Activated CD8-positive, alpha-beta memory T cell treated with anti-CD3 and anti-CD28 coated beads, Interleukin-2, amount 50 U/mL, for 24 hours (primary cell): ENCODE results near the gene LRRC45.
"Not testable (repeated sequence)": the region's sequence is repeated elsewhere in the genome, so short reads cannot be mapped to it uniquely, and the experiment has no call there.

ENCODE experiments used
- DNase-seq: peaks from one replicate; pipeline ENCODE4 v3.0.0-alpha.2; 2020; ENCODE audit errors: extremely low read depth

Gene LRRC45

DNA sequence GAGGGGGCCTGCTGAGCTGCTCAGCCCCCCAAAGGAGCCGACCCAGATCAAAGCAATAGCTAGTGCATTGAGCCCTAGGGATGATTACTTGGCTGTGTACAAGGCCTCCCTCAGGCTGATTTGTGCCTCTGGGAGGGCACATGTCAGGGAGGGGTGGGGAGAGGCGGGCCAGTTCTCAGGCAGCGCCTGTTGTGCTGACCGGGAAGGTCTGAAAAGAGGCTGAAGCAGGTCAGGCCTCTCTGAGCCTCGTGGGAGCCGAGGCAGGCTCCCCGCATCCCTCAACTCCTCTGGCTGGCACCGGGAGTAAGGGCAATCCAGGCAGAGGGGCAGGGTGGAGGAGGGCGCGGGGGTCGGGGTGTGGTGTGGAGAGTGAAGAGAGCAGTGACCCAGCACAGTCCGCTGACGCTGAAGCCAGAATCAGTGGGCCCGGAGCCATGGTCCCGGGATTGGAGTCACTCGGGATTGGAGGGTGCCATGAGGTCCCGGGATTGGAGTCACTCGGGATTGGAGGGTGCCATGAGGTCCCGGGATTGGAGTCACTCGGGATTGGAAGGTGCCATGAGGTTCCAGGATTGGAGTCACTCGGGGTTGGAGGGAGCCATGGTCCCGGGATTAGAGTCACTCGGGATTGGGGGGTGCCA, 11.4 kb downstream of the LRRC45 start:
- no peak for DNase-seq

GRCh38 chr17:82035488-82035887, 12.4 kb downstream of the LRRC45 start:
- no peak for DNase-seq

DNA sequence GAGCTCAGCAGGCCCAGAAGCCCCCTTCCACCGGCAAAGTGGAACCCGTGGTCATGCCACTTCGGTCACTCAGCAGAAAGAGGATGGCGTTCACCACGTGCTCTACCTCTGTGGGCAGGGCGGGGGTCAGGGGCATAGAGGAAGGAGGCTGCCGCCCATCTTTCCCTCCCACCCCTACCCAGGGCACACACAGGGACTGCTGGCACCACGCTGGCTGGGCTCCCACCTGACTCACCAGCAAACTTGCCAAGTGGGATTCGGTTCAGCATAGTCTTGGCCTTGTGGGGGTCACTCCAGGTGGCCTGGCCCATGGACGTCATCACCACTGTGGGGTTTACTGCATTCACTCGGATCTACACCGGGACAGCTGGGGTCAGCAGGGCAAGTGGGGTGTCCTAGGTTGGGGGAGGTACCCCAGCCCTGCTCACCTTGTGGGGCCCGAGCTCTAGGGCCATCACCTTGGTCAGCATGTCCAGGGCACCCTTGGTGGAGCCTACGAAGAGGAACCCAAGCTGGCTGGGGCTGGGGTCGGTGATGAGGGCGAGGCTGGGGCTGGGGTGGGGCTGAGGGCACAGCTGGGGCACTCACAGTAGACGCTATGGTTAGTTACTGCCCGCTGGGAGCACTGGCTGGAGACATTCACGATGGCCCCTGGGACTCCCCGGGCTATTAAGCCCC, 13.0 kb downstream of the LRRC45 start:
- DNase-seq: no peak

DNA sequence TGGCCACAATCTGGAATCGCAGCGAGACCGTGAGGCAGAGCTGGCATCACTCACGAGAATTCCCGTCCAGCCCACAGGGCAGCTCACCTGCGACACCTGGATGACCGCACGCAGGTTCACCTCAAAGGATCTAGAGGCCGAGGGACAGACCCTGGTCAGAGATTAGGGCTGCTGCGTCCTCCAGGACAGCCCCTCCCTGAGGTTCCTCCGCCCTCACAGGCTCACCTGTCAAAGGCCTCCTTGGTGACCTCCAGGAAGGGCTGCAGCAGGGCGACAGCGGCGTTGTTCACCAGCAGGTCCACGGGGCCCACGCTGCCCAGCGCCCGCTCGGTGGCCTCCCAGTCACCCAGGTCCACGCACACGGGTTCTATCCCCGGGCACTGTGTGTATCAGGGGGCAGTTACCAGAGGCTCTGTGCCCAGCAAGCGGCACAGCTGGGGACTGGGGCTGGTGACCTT, 13.6 kb downstream of the LRRC45 start:
- DNase-seq: no peak

GRCh38 chr17:82037092-82037888, 14.2 kb downstream of the LRRC45 start, which contains the start of gene DCXR:
TSS of gene DCXR (minus strand) at chr17:82037697. CDS start at chr17:82037682, 15 bp downstream.
- peak; percentile 88 for DNase-seq

GRCh38 chr17:82037889-82038195, 14.7 kb downstream of the LRRC45 start:
- no peak for DNase-seq

DNA sequence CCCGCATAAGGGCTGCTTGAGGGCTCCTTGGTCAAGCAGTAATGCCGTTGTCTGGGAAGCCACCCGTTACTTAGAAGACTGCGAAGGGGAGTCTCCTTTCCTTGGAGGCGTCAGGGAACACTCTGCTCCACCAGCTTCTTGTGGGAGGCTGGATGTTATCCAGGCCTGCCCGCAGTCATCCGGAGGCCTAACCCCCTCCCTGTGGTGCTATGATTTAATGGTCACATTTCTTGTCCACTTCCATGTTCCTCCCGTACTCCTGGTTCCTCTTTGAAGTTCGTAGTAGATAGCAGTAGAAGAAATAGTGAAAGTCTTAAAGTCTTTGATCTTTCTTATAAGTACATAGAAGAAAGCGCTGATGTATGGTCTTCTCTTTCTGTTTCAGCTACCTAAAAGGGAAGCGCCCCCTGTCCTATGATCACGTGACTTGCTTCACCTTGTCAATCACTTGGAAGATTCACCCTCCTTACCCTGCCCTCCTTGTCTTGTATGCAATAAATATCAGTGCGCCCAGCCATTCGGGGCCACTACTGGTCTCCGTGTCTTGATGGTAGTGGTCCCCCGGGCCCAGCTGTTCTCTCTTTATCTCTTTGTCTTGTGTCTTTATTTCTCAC, 15.8 kb downstream of the LRRC45 start:
- not testable (repeated sequence) for DNase-seq

GRCh38 chr17:82039695-82040299, 16.7 kb downstream of the LRRC45 start:
- no peak for DNase-seq

- no peak for DNase-seq
Measured at GRCh38 chr17:82041144-82041814, 18.2 kb downstream of the LRRC45 start.

- DNase-seq: no peak
Measured at GRCh38 chr17:82042649-82043048, 19.5 kb downstream of the LRRC45 start.

- no peak for DNase-seq
Measured at GRCh38 chr17:82043507-82043906, 20.4 kb downstream of the LRRC45 start.

DNA sequence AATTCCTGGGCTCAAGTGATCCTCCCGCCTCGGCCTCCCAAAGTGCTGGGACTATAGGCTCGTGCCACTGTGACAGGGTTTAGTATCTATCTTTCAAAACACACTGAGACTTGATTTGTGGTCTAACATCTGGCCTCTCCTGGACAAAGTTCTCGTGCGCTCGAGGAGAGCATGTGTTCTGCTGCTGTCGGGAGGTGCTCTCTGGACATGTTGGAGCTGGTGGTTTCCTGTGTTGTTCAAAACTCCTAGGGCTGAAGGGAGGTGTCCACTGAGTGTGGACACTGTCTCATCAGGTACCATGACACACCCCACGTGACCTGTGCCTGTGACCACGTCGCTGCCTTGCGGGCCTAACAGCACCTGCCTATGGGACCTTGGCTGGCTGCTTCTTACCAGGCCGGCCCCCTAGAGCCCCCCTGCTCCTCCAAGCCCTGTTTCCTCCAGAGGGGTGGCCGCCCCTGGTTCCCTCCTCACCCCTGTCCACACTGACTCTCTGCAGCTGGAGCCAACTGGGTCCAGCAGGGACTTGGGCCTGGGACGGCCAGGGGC, 22.9 kb downstream of the LRRC45 start:
- no peak for DNase-seq

DNA sequence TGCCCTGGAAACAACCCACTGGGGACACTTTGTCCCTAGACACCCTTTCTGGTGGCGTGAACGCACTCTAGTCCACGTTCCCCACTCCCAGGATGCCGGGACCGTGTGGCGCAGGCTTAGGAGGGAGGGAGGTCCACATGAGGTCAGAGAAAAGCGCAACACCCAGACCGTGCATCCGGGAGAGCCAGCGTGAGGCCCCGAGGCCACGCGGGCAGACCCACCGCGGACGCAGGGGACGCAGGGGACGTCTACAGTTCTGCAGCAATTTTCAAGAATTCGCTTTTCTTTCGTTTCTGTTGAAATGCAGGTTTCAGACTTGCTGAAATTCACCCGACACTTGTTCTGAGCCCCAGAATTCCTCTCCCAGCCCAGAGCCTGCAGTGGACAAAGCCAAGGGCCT, 23.8 kb downstream of the LRRC45 start:
- DNase-seq: no peak

- no peak for DNase-seq
Measured at GRCh38 chr17:82047379-82047778, 24.3 kb downstream of the LRRC45 start.

- DNase-seq: no peak
Measured at GRCh38 chr17:82047914-82048570, 24.9 kb downstream of the LRRC45 start.

DNA sequence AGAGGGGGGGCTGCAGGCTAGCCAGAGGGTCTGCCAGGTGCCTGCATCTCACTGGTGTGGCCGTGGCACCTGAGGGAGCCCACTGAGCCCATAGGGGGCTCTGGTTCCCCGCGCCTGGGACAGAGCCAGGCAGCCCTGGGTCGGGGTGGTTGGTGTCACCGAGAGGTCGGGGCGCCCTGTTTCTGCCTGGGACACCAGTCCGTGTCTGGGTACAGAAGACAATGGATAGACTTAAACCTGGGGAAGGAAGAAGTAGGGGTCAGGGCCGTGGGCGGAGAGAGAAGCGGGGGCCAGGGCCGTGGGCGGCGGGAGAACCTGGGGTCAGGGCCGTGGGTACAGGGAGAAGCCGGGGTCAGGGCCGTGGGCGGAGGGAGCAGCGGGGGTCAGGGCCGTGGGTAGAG, 25.5 kb downstream of the LRRC45 start:
- DNase-seq: no peak

DNA sequence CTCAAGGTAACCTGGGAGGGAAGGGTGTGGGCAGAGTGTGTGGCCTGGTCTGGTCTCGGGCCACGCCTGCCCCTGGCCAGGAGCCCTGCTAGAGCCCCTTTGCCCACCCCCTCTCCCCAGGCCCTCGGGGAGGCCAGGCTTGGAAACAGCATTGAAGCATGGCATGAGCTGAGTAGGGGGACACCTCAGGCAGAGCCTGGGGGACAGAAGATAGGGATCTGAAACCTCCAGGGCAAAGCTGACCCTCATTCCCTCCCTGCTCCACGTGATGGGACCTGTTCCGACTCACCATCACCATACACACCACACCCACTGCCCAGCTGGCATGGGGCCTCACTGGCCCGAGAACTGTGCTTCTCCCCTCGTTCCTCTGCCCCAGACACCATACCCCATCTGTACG, 26.0 kb downstream of the LRRC45 start:
- DNase-seq: no peak

DNA sequence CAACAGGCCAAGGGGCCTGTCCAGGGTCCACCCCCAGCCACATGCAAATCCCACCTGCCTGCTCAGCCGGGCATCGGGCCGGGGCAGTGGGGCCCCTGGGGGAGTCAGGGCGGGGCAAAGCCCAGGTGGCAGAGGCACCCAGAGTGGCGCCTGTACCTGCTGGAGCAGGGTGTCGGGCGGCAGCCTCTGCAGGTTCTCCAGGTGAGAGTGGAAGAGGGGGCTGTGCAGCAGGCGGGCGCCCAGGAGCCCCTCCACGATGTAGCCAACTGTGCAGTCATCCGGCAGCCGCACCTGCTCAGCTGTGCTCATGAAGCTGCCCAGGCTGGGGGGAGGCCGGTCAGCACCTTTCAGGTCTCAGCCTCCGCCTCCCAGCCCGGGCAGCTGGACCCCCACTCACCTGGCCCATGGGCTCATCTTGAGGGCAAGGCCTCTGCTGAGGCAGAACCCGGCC, 26.4 kb downstream of the LRRC45 start:
- no peak for DNase-seq

DNA sequence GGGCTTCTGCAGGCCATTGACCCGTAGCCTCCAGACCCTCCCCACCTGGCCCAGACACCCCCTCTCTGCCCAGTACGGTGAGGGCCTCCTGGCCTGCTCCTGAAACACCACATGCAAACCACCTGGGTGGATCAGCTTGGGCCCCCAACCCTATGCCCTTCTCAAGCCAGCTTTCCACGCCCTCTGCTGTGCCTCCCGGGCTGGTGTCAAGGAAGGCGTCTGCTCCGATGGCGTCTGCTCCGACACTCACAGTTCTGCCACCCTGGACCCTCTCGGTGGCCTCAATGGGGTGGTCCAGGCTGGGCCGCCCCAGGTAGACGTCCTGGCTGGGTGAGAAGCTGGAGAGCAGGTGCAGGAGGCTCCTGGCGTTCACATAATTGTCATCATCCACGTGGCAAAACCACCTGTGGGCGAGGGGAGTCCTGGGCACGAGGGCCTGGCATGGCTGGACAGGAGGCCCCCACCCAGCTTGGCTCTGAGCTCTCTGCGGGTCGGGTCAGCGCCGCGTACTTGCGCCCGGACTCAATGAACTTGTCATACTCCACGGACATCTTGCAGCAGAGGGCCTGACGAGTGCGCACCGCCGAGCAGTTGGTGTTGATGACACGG, 27.2 kb downstream of the LRRC45 start:
- DNase-seq: no peak
